Heart left ventricle (tissue), 13 donors: Measurements from ENCODE around the gene C6orf132.

ENCODE experiments used
- CTCF ChIP-seq, 12 donors: fragments of 200-600 bp; sonication (generic) in 4 of 12; IDR thresholded peaks; one replicate each; pipeline versions ENCODE4 v1.5.0 to v1.8.0; 2018 to 2022; ENCODE audit warnings: antibody characterized with exemption in 12 of 12, mild to moderate bottlenecking in 5 of 12
- POLR2A ChIP-seq, 2 donors: fragments of 450-650 bp; IDR thresholded peaks; one replicate each; pipeline ENCODE4 v1.6.1; 2017; ENCODE audit warnings: antibody characterized with exemption in 2 of 2, mild to moderate bottlenecking in 2 of 2, moderate library complexity in 2 of 2
- donor health status: ischemic (EF 13 %, LVEDD 7.1; RV severe dilation, severe dysfunction).
- donor health status: DM: no; HTN: yes; CAD: no.
- donor health status: DM: no; HTN: no; CAD: no.
- donor health status: ischemic (EF 25% LVEDD 6.9; RV normal size, moderate dysfunction).
- donor health status: ischemic (EF 25% LVEDD 5.7; RV mildly dilated, moderate dysfunction).
- donor health status: ischemic (EF 35%, LVEDD 5.7; RV mildly dilated, moderate dysfunction).
- donor health status: nonischemic (EF 11% LVEDD 7.7; RV severe dilation, severe dysfunction).
- donor health status: DM: yes; HTN: yes; CAD: no.
- donor health status: PGD.
- donor health status: ischemic (EF 29% LVEDD 5.4; RV normal size, mild dysfunction).
- donor health status: nonischemic (EF 23%, LVEDD 6.1; RV moderate dilation, normal function).

- TF ChIP-seq POLR2A (IDR thresholded peaks at IDR 0.05): no peak
- TF ChIP-seq CTCF (IDR thresholded peaks at IDR 0.05): no peak
Observed at GRCh38 chr6:42153921-42154320, 11.5 kb upstream of the C6orf132 start.
